Measurements from ENCODE around the gene SGMS1. TPM values are rescaled to one million over a fixed set of nuclear protein-coding genes. Genes with fewer than 3 reads are reported as not detected.
A peak's percentile ranks its signal among the peaks of the same experiment; 100 is the strongest.

The SGMS1 gene
- total and polyA plus RNA-seq, 7 donors, result 3.5 to 81.3 (median 55.7) TPM

GRCh38 chr10:50561266-50561665, 62.5 kb downstream of the SGMS1 start:
- peak in 2 of 4 donors; percentile 10 to 27 for TF ChIP-seq POLR2AphosphoS5 (IDR thresholded peaks at IDR 0.05)
- no peak for TF ChIP-seq EP300 (IDR thresholded peaks at IDR 0.05)
- Histone ChIP-seq H3K9me3 (no peaks in the 10 kb centered on the region), H3K4me1 (peaks cover 0 to 62% (median 31%) of the 10 kb centered on the region in 4 donors), H3K27ac (peak overlapping the region; percentile 0 to 76 (median 54)), H3K27me3 (no peaks in the 10 kb centered on the region), H3K4me3 (no peak overlapping the region), H3K36me3 (no peaks in the 10 kb centered on the region)
- 71 to 73% methylated on average over 5 of the region's 5 CpGs for WGBS, 2 donors
- intact Hi-C loops (cut with DNase I), result loop anchor here (5.0 kb wide), 1 partner anchor 41 kb away; no protein-coding TSS in a partner anchor
- no peak for DNase-seq

GRCh38 chr10:50560370-50560769, 63.4 kb downstream of the SGMS1 start:
- Histone ChIP-seq H3K27me3 (no peaks in the 10 kb centered on the region), H3K4me1 (peaks cover 0 to 71% (median 39%) of the 10 kb centered on the region in 4 donors), H3K9me3 (no peaks in the 10 kb centered on the region), H3K4me3 (no peak overlapping the region), H3K27ac (peak overlapping the region in 3 of 4 donors; percentile 44 to 76 (median 64)), H3K36me3 (no peaks in the 10 kb centered on the region)
- no peak for DNase-seq
- no peak for TF ChIP-seq CTCF (IDR thresholded peaks at IDR 0.05)
- TF ChIP-seq EP300 (IDR thresholded peaks at IDR 0.05), result no peak
- no peak for TF ChIP-seq POLR2A (IDR thresholded peaks at IDR 0.05)
- no peak for TF ChIP-seq POLR2AphosphoS5 (IDR thresholded peaks at IDR 0.05)
- WGBS, 2 donors, result 89 to 93% methylated on average over 1 of the region's 1 CpG
- intact Hi-C loops (cut with DNase I), result loop anchor here (5.0 kb wide), 1 partner anchor 42 kb away; no protein-coding TSS in a partner anchor

GRCh38 chr10:50558371-50558770, 65.4 kb downstream of the SGMS1 start:
- Histone ChIP-seq H3K27ac (peak overlapping the region in 3 of 4 donors; percentile 48 to 54 (median 48)), H3K4me1 (peaks cover 0 to 81% (median 50%) of the 10 kb centered on the region in 4 donors)

GRCh38 chr10:50557130-50557682, 66.5 kb downstream of the SGMS1 start:
- no peaks in the 10 kb centered on the region for H3K9me3 ChIP-seq
- DNase-seq, result no peak
- TF ChIP-seq CTCF (IDR thresholded peaks at IDR 0.05), result no peak
- no peak for TF ChIP-seq POLR2AphosphoS5 (IDR thresholded peaks at IDR 0.05)
- no peak for TF ChIP-seq POLR2A (IDR thresholded peaks at IDR 0.05)
- no peak for TF ChIP-seq EP300 (IDR thresholded peaks at IDR 0.05)
- intact Hi-C loops (cut with DNase I), result loop anchor here (2.0 kb wide), 1 partner anchor 66 kb away; the partner anchor contains the start of gene SGMS1
- peaks cover 0 to 87% (median 60%) of the 10 kb centered on the region in 4 donors for H3K4me1 ChIP-seq
- H3K36me3 ChIP-seq, result no peaks in the 10 kb centered on the region
- H3K4me3 ChIP-seq, result no peak overlapping the region
- H3K27ac ChIP-seq, result peak overlapping the region in 3 of 4 donors; percentile 48 to 54 (median 48)
- WGBS, 2 donors, result 94 to 96% methylated on average over 1 of the region's 1 CpG
- H3K27me3 ChIP-seq, result no peaks in the 10 kb centered on the region

More at GRCh38 chr10:50558371-50558770, 65.4 kb downstream of the SGMS1 start:
- 73 to 74% methylated on average over 5 of the region's 5 CpGs for WGBS, 2 donors
- Histone ChIP-seq H3K9me3 (no peaks in the 10 kb centered on the region), H3K27me3 (no peaks in the 10 kb centered on the region), H3K36me3 (no peaks in the 10 kb centered on the region), H3K4me3 (no peak overlapping the region)
- TF ChIP-seq EP300 (IDR thresholded peaks at IDR 0.05), result peak in 1 of 4 donors; percentile 75
- TF ChIP-seq CTCF (IDR thresholded peaks at IDR 0.05), result no peak
- no peak for TF ChIP-seq POLR2A (IDR thresholded peaks at IDR 0.05)
- TF ChIP-seq POLR2AphosphoS5 (IDR thresholded peaks at IDR 0.05), result peak; percentile 22 to 82 (median 60)
- intact Hi-C loops (cut with DNase I), result no loop called here
- no peak for DNase-seq

- no peak for DNase-seq
- Histone ChIP-seq H3K27me3 (no peaks in the 10 kb centered on the region), H3K9me3 (no peaks in the 10 kb centered on the region), H3K36me3 (no peaks in the 10 kb centered on the region), H3K4me1 (peaks cover 0 to 84% (median 62%) of the 10 kb centered on the region in 4 donors), H3K27ac (peak overlapping the region in 3 of 4 donors; percentile 60 to 66 (median 61)), H3K4me3 (no peak overlapping the region)
- intact Hi-C loops (cut with DNase I), result loop anchor here (2.0 kb wide), 1 partner anchor 66 kb away; the partner anchor contains the start of gene SGMS1
- 94 to 97% methylated on average over 9 of the region's 9 CpGs for WGBS, 2 donors
- no peak for TF ChIP-seq POLR2A (IDR thresholded peaks at IDR 0.05)
- TF ChIP-seq POLR2AphosphoS5 (IDR thresholded peaks at IDR 0.05), result no peak
- TF ChIP-seq CTCF (IDR thresholded peaks at IDR 0.05), result no peak
- TF ChIP-seq EP300 (IDR thresholded peaks at IDR 0.05), result no peak
Measured at GRCh38 chr10:50556237-50557120, 67.3 kb downstream of the SGMS1 start.
